Measurements from ENCODE around the gene CYP2W1.
"Not testable (repeated sequence)": the region's sequence is repeated elsewhere in the genome, so short reads cannot be mapped to it uniquely, and the experiment has no call there.

The CYP2W1 gene

DNA sequence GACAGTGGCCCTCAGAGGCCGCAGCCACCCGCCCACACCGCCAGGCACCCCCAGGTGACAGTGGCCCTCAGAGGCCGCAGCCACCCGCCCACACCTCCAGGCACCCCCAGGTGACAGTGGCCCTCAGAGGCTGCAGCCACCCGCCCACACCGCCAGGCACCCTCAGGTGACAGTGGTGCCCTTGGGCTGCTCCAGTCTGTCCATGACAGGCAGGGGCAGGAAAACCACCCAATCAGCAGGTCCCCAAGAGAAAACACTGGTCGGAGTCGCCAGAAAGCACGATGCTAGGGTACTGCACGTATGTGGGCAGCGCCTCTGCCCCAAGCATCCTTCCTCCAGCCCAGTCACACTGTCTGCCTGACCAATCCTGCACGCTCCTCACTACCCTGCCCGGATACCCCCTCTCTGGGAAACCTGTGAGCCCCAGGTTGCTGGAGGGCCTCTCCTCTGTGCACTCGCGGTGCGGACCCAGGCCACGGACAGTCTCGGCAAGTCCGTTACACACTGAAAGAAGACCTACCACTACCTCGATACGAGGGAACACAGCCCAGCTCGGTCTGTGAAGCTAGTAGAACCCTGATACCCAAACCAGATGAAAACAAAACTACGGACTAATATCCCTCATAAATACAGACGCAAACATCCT is 49.7 kb downstream of the CYP2W1 start:
- Histone ChIP-seq H3K9ac (ENCODE audit: low read length) (no peak overlapping the region), H3K27ac (ENCODE audit: low read depth, low read length) (no peak overlapping the region), H3K4me3 (ENCODE audit: low read length) (no peak overlapping the region), H3K4me1 (ENCODE audit: control insufficient read depth, insufficient read depth, low read length) (peaks cover 7% of the 10 kb centered on the region), H3K36me3 (ENCODE audit: control insufficient read depth, insufficient read depth, low read length) (no peaks in the 10 kb centered on the region), H3K27me3 (ENCODE audit: control insufficient read depth, insufficient read depth, low read length) (no peaks in the 10 kb centered on the region)

DNA sequence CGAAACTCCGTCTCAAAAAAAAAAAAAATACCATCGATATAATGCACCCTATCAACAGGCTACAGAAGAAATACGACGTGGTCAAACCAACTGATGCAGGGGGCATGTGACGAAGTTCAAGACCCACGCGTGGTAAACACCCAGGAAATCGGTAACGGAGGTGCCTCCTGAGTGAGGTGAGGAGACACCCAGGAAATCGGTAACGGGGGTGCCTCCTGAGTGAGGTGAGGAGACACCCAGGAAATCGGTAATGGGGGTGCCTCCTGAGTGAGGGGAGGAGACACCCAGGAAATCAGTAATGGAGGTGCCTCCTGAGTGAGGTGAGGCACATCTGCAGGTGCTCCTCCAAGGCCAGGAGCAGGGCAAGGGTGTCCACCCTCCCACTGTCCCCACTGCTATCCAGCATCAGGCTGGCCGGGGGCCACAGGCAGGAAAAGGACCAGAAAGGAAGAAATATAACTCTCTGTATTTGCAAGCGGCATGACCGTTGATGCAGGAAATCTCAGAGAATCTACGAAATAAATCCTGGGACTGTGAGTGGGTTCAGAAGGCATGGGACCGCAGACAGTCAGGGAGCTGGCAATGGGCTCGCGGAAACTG is 50.7 kb downstream of the CYP2W1 start:
- peaks cover 6% of the 10 kb centered on the region for H3K4me1 ChIP-seq (ENCODE audit: control insufficient read depth, insufficient read depth, low read length)
- H3K27me3 ChIP-seq (ENCODE audit: control insufficient read depth, insufficient read depth, low read length), result no peaks in the 10 kb centered on the region
- H3K4me3 ChIP-seq (ENCODE audit: low read length), result no peak overlapping the region
- no peak overlapping the region for H3K9ac ChIP-seq (ENCODE audit: low read length)
- no peak overlapping the region for H3K27ac ChIP-seq (ENCODE audit: low read depth, low read length)
- H3K36me3 ChIP-seq (ENCODE audit: control insufficient read depth, insufficient read depth, low read length), result no peaks in the 10 kb centered on the region

DNA sequence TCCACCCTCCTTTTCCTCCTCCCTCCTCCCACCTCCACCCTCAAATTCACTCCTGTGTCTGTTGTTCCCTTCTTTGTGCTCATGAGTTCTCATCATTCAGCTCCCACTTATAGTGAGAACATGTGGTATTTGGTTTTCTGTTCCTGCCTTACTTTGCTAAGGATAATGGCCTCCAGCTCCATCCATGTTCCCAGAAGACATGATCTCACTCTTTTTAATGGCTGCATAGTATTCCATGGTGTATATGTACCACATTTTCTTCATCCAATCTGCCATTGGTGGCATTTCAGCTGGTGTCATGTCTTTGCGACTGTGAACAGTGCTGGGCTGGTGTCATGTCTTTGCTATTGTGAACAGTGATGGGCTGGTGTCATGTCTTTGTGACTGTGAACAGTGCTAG is 51.8 kb downstream of the CYP2W1 start:
- H3K27me3 ChIP-seq (ENCODE audit: control insufficient read depth, insufficient read depth, low read length); H3K27ac ChIP-seq (ENCODE audit: low read depth, low read length); H3K9ac ChIP-seq (ENCODE audit: low read length); H3K4me1 ChIP-seq (ENCODE audit: control insufficient read depth, insufficient read depth, low read length); H3K4me3 ChIP-seq (ENCODE audit: low read length); H3K36me3 ChIP-seq (ENCODE audit: control insufficient read depth, insufficient read depth, low read length): not testable (repeated sequence)

DNA sequence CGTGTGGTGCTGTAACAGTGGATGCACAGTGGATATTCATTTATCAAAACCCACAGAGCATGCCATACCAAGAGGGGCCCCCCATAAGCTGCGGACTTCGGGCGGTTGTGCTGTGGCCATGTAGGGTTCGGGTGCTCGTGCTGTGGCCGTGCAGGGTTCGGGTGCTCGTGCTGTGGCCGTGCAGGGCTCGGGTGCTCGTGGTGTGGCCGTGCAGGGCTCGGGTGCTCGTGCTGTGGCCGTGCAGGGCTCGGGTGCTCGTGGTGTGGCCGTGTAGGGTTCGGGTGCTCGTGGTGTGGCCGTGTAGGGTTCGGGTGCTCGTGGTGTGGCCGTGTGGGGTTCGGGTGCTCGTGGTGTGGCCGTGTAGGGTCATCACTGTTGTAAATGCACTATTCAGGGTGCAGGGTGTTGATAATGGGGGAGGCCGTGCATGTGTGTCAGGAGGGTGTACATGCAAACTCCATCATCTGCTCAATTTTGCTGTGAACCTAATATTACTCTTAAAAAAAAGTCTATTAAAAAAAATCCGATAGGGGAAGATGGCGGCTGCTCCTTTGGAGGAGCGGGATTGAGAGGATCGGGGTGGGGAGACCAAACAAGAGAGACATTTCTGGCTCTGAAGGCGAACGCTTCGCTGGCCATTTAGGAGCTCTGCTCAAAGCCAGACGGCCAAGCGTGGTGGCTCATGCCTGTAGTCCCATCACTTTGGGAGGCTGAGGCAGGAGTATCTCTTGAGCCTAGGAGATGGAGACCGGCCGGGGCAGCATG is 53.4 kb downstream of the CYP2W1 start:
- not testable (repeated sequence) for H3K36me3 ChIP-seq (ENCODE audit: control insufficient read depth, insufficient read depth, low read length); H3K4me1 ChIP-seq (ENCODE audit: control insufficient read depth, insufficient read depth, low read length); H3K4me3 ChIP-seq (ENCODE audit: low read length); H3K9ac ChIP-seq (ENCODE audit: low read length); H3K27me3 ChIP-seq (ENCODE audit: control insufficient read depth, insufficient read depth, low read length); H3K27ac ChIP-seq (ENCODE audit: low read depth, low read length)
